Measurements from ENCODE around the gene MARK1.
A peak's percentile ranks its signal among the peaks of the same experiment; 100 is the strongest.

The MARK1 gene

DNA sequence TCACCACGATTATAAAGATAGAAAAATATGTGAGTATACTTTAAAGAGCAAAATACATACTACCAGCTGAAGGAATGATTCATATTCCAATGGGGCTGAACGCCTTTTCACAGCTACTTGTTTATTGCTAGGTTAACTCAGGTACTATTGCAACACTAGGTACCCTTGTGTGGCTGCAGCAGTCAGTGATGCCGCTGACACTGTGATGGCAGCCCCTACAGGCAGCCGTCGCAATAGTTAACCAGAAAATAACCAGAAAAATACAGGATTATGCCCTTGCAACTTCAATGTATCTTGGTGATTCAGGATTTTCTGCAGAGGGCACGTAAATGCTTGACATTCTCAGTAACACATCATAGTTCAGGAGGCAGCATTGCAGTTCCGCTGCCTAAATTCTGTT, 1.6 kb upstream of the MARK1 start:
- DNase-seq (ENCODE audit: low read depth) = no peak
- TF ChIP-seq, protein P1, sequence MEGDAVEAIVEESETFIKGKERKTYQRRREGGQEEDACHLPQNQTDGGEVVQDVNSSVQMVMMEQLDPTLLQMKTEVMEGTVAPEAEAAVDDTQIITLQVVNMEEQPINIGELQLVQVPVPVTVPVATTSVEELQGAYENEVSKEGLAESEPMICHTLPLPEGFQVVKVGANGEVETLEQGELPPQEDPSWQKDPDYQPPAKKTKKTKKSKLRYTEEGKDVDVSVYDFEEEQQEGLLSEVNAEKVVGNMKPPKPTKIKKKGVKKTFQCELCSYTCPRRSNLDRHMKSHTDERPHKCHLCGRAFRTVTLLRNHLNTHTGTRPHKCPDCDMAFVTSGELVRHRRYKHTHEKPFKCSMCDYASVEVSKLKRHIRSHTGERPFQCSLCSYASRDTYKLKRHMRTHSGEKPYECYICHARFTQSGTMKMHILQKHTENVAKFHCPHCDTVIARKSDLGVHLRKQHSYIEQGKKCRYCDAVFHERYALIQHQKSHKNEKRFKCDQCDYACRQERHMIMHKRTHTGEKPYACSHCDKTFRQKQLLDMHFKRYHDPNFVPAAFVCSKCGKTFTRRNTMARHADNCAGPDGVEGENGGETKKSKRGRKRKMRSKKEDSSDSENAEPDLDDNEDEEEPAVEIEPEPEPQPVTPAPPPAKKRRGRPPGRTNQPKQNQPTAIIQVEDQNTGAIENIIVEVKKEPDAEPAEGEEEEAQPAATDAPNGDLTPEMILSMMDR (IDR thresholded peaks at IDR 0.05; ENCODE audit: control insufficient read depth, insufficient read depth, low read depth, low read length, missing control alignments) = no peak
- H3K4me3 ChIP-seq (ENCODE audit: control insufficient read depth, low read depth, low read length) = no peak overlapping the region

GRCh38 chr1:220527279-220527907, 543 bp upstream of the MARK1 start:
- no peak for DNase-seq (ENCODE audit: low read depth)

DNA sequence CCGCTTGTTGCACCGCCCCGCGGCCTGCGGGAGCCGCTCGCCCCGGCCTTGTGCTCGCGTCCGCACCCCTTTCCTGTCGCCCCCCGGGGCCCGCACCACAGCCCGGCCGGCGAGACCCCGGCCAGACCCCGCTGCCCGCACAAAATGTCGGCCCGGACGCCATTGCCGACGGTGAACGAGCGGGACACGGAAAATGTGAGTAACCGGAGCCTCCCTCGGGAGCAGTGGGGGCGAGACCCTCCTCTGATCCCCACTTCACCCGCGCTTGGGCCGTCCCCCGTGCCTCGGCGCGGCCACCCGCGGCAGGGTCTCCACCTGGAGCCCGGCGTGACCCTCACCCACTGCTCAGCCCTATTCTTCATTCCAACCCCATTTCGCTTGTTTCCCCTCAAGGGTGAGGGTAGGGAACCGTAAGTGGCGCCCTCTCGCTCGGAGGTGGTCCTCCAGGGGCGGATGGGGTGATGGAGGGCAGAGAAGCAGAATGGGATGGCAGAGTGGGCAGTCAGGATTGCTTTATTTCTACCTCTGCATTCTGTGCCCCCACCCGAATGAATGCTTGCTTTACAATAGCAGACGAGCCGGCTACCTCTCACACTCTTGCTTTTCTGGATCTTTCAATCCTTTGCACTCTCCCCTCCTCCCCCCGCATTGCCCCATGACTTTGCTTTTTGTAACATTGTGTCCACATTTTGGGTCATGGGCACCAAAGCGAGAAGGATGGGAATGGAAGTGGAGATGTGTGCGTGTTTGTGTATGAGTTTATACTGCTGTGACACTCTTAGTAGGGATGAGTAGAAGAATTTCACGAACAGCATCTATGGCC, 954 bp downstream of the MARK1 start:
- peak overlapping the region; percentile 30 for H3K4me3 ChIP-seq (ENCODE audit: control insufficient read depth, low read depth, low read length)
- no peak for DNase-seq (ENCODE audit: low read depth)
- TF ChIP-seq, protein P1 (IDR thresholded peaks at IDR 0.05; ENCODE audit: control insufficient read depth, insufficient read depth, low read depth, low read length, missing control alignments) = no peak

More at GRCh38 chr1:220527279-220527907, 543 bp upstream of the MARK1 start:
- TF ChIP-seq, protein P1 (IDR thresholded peaks at IDR 0.05; ENCODE audit: control insufficient read depth, insufficient read depth, low read depth, low read length, missing control alignments) = no peak
- H3K4me3 ChIP-seq (ENCODE audit: control insufficient read depth, low read depth, low read length) = peak overlapping the region; percentile 39

- TF ChIP-seq, protein P1 (IDR thresholded peaks at IDR 0.05; ENCODE audit: control insufficient read depth, insufficient read depth, low read depth, low read length, missing control alignments) = no peak
- DNase-seq (ENCODE audit: low read depth) = no peak
- no peak overlapping the region for H3K4me3 ChIP-seq (ENCODE audit: control insufficient read depth, low read depth, low read length)
These were observed 1.6 kb downstream of the MARK1 start for GRCh38 chr1:220529521-220530020.

GRCh38 chr1:220533504-220534109, 5.7 kb downstream of the MARK1 start:
- DNase-seq (ENCODE audit: low read depth) = no peak
- TF ChIP-seq, protein P1 (IDR thresholded peaks at IDR 0.05; ENCODE audit: control insufficient read depth, insufficient read depth, low read depth, low read length, missing control alignments) = no peak

DNA sequence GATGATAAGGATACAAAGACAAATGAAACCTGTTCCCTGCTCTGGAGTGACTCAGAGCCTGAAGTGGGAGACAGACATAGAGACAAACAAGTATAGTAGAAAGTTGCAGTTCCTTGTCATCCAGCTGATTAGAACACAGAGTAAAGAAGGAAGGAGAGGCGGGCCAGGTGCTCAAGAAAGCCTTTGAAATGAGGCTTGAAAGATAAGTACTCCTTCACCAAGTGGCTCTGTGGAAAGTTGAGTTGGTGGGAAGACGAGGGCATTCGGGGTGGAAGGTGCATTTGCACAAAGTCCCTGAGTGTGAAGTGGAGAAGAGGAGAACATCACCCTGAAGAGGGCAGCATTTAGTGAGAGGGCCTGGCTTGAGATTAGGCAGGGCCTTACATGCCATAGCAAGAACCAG, 17.0 kb downstream of the MARK1 start:
- DNase-seq (ENCODE audit: low read depth) = no peak
- H3K4me3 ChIP-seq (ENCODE audit: control insufficient read depth, low read depth, low read length) = no peak overlapping the region

More at GRCh38 chr1:220533504-220534109, 5.7 kb downstream of the MARK1 start:
- H3K4me3 ChIP-seq (ENCODE audit: control insufficient read depth, low read depth, low read length) = no peak overlapping the region

More for the DNA sequence above, 17.0 kb downstream of the MARK1 start:
- TF ChIP-seq, protein P1 (IDR thresholded peaks at IDR 0.05; ENCODE audit: control insufficient read depth, insufficient read depth, low read depth, low read length, missing control alignments) = peak; percentile 9
